ENCODE results near the gene ZBTB7A.
A peak's percentile ranks its signal among the peaks of the same experiment; 100 is the strongest.

Gene ZBTB7A

DNA sequence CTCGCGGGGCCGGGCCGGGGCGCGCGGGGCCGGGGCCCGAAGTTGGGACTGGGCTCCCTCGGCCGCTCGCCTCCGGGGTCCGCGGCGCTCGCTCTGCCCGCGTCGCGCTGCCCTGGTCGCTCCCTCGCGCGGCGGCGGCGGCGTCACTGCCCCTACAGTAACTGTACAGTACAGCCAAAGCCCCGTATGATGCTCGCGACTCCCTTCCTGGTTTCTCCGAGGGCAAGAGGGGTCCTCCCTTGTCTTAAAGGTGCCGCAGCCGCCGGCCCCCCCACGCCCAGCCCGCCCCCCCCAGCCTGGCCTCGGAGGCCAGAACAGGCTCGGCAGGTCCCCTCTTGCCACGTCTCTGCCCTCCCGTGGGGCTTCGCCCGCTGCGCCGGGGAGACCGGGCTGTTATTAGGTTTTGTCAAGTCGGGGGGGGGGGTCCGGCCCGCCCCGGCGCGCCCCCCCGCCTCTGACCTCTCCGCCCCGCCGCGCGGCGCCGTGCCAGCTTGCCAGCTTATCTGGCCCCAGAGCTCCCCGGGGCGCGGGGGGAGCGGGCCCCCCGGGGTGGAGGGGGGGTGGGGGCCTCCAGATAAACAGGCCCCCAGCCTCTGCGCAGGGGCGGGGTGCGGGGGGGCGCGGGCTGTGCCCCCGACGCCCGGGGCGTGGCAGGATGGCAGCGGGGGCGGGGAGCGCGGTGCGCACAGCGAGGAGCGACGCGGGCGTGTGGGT lies at the start of gene ZBTB7A:
TSS of gene ZBTB7A (minus strand) at position 218 of the 714 bp plus-strand sequence. CDS start 11,667 bp downstream, outside the sequence.
- POLR2A ChIA-PET: interaction anchor here (0.5 to 1.5 kb wide), 5 partner anchors 10 to 538 kb away, joined by 3 to 4 read pairs (median 4); partner anchors contain the start of genes DAPK3 and EEF2
- peak within 1 kb of the TSS; percentile 77; the same call in 1 of the 2 replicates for H3K27ac ChIP-seq (ENCODE audit: extremely low read depth, low read depth, low read length)
- CTCF ChIA-PET: interaction anchor here (1.7 kb wide), 1 partner anchor 73 kb away, joined by 3 read pairs; no protein-coding TSS in a partner anchor

More for the DNA sequence above, at the start of gene ZBTB7A:
- peaks cover 4% of the 10 kb centered on the region; the same call in 1 of the 2 replicates for H3K4me1 ChIP-seq (ENCODE audit: control insufficient read depth, insufficient read depth, low read length)
- peaks cover 0 to 18% of the 10 kb centered on the region in 2 experiments; a peak in 1 of 3 replicates for H3K36me3 ChIP-seq (ENCODE audit: control insufficient read depth in 2 of 2, insufficient read depth in 1 of 2, low read length in 2 of 2)
- no peaks in the 10 kb centered on the region for H3K9me3 ChIP-seq (ENCODE audit: control insufficient read depth, insufficient read depth, low read depth, low read length)
- H3K4me3 ChIP-seq (ENCODE audit: low read depth, low read length): peak within 1 kb of the TSS; percentile 70
- TF ChIP-seq ZNF624 (tag by site-specific recombination; IDR thresholded peaks at IDR 0.05) (no peak), KLF8 (tag by site-specific recombination; IDR thresholded peaks at IDR 0.05) (peak; percentile 66), GLIS1 (tag by site-specific recombination; IDR thresholded peaks at IDR 0.05) (peak; percentile 26), OVOL3 (tag by site-specific recombination; IDR thresholded peaks at IDR 0.05) (no peak), ZBTB20 (tag by site-specific recombination; IDR thresholded peaks at IDR 0.05) (0 out of 2 replicates have a peak, but pooled peaks have one; percentile 5), KLF1 (tag by site-specific recombination; IDR thresholded peaks at IDR 0.05) (peak; percentile 11; the same call in 1 of the 2 replicates), ZFP69B (tag by site-specific recombination; IDR thresholded peaks at IDR 0.05) (no peak), SP2 (tag by site-specific recombination; IDR thresholded peaks at IDR 0.05) (peak; percentile 29), KLF9 (tag by site-specific recombination; IDR thresholded peaks at IDR 0.05; ENCODE audit: low read depth) (no peak), ZNF157 (tag by site-specific recombination; IDR thresholded peaks at IDR 0.05) (no peak)
- TF ChIP-seq, protein P1, sequence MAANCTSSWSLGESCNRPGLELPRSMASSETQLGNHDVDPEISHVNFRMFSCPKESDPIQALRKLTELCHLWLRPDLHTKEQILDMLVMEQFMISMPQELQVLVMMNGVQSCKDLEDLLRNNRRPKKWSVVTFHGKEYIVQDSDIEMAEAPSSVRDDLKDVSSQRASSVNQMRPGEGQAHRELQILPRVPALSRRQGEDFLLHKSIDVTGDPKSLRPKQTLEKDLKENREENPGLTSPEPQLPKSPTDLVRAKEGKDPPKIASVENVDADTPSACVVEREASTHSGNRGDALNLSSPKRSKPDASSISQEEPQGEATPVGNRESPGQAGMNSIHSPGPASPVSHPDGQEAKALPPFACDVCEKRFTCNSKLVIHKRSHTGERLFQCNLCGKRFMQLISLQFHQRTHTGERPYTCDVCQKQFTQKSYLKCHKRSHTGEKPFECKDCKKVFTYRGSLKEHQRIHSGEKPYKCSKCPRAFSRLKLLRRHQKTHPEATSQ (tag by site-specific recombination; IDR thresholded peaks at IDR 0.05): no peak
- TF ChIP-seq, protein P2, sequence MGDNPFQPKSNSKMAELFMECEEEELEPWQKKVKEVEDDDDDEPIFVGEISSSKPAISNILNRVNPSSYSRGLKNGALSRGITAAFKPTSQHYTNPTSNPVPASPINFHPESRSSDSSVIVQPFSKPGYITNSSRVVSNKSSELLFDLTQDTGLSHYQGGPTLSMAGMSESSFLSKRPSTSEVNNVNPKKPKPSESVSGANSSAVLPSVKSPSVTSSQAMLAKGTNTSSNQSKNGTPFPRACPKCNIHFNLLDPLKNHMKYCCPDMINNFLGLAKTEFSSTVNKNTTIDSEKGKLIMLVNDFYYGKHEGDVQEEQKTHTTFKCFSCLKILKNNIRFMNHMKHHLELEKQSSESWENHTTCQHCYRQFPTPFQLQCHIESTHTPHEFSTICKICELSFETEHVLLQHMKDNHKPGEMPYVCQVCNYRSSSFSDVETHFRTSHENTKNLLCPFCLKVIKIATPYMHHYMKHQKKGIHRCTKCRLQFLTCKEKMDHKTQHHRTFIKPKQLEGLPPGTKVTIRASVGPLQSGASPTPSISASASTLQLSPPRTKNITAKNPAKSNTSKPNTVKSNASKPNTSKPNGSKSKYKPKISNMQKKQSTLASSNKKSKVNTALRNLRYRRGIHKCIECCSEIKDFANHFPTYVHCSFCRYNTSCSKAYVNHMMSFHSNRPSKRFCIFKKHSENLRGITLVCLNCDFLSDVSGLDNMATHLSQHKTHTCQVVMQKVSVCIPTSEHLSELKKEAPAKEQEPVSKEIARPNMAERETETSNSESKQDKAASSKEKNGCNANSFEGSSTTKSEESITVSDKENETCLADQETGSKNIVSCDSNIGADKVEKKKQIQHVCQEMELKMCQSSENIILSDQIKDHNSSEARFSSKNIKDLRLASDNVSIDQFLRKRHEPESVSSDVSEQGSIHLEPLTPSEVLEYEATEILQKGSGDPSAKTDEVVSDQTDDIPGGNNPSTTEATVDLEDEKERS (tag by site-specific recombination; IDR thresholded peaks at IDR 0.05): no peak
- TF ChIP-seq, protein P3, sequence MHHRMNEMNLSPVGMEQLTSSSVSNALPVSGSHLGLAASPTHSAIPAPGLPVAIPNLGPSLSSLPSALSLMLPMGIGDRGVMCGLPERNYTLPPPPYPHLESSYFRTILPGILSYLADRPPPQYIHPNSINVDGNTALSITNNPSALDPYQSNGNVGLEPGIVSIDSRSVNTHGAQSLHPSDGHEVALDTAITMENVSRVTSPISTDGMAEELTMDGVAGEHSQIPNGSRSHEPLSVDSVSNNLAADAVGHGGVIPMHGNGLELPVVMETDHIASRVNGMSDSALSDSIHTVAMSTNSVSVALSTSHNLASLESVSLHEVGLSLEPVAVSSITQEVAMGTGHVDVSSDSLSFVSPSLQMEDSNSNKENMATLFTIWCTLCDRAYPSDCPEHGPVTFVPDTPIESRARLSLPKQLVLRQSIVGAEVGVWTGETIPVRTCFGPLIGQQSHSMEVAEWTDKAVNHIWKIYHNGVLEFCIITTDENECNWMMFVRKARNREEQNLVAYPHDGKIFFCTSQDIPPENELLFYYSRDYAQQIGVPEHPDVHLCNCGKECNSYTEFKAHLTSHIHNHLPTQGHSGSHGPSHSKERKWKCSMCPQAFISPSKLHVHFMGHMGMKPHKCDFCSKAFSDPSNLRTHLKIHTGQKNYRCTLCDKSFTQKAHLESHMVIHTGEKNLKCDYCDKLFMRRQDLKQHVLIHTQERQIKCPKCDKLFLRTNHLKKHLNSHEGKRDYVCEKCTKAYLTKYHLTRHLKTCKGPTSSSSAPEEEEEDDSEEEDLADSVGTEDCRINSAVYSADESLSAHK (tag by site-specific recombination; IDR thresholded peaks at IDR 0.05): no peak
- TF ChIP-seq, protein P4, sequence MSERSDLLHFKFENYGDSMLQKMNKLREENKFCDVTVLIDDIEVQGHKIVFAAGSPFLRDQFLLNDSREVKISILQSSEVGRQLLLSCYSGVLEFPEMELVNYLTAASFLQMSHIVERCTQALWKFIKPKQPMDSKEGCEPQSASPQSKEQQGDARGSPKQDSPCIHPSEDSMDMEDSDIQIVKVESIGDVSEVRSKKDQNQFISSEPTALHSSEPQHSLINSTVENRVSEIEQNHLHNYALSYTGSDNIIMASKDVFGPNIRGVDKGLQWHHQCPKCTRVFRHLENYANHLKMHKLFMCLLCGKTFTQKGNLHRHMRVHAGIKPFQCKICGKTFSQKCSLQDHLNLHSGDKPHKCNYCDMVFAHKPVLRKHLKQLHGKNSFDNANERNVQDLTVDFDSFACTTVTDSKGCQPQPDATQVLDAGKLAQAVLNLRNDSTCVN (tag by site-specific recombination; optimal IDR thresholded peaks at IDR 0.05): peak; percentile 48
- TF ChIP-seq, protein P5, sequence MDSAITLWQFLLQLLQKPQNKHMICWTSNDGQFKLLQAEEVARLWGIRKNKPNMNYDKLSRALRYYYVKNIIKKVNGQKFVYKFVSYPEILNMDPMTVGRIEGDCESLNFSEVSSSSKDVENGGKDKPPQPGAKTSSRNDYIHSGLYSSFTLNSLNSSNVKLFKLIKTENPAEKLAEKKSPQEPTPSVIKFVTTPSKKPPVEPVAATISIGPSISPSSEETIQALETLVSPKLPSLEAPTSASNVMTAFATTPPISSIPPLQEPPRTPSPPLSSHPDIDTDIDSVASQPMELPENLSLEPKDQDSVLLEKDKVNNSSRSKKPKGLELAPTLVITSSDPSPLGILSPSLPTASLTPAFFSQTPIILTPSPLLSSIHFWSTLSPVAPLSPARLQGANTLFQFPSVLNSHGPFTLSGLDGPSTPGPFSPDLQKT (IDR thresholded peaks at IDR 0.05; ENCODE audit: borderline replicate concordance, low read depth, low read length): no peak
- TF ChIP-seq, protein P6, sequence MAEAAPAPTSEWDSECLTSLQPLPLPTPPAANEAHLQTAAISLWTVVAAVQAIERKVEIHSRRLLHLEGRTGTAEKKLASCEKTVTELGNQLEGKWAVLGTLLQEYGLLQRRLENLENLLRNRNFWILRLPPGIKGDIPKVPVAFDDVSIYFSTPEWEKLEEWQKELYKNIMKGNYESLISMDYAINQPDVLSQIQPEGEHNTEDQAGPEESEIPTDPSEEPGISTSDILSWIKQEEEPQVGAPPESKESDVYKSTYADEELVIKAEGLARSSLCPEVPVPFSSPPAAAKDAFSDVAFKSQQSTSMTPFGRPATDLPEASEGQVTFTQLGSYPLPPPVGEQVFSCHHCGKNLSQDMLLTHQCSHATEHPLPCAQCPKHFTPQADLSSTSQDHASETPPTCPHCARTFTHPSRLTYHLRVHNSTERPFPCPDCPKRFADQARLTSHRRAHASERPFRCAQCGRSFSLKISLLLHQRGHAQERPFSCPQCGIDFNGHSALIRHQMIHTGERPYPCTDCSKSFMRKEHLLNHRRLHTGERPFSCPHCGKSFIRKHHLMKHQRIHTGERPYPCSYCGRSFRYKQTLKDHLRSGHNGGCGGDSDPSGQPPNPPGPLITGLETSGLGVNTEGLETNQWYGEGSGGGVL (tag by site-specific recombination; IDR thresholded peaks at IDR 0.05): peak; percentile 75

Data from HEK293 (cell line).